ENCODE results near the gene APOBEC3G.
"Not testable (repeated sequence)": the region's sequence is repeated elsewhere in the genome, so short reads cannot be mapped to it uniquely, and the experiment has no call there.

The APOBEC3G gene

DNA sequence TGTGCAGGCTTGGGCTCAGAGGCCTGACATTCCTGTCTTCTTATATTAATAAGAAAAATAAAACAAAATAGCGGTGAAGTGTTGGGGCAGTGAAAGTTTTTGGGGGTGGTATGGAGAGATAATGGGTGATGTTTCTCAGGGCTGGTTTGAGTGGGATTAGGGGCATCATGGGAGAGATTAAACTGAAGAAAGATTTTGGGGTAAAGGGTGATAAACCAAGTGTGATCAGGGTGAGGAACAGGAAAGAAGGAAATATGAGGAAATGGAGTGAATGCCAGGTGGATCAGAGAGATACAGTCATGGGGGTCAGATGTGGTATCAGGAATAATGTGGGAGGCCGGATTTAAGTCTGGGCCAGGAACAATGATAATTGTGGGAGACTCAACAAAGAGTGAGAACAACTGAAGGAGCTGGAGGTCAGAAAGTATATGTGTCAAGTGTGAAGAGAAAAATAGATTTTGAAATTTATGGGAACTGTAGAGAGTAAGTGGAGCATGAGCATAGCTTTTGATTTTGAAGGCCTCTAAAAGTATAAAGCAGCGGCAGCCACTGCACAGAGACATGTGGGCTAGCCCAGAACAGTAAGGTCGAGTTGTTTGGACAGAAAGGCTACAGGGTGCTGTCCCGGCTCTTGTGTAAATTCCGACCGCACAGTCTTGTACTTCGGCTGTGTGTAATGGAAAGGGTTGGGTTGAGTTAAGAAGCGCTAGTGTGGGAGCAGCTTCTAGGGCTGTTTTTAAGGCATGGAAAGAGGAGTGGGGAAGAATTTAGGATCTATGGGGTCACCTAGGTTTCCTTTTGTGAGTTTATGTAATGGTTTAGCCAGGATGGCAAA lies 10.4 kb upstream of the APOBEC3G start:
- DNase-seq (ENCODE audit: low read depth in 2 of 2, low spot score in 1 of 2) = not testable (repeated sequence)

DNA sequence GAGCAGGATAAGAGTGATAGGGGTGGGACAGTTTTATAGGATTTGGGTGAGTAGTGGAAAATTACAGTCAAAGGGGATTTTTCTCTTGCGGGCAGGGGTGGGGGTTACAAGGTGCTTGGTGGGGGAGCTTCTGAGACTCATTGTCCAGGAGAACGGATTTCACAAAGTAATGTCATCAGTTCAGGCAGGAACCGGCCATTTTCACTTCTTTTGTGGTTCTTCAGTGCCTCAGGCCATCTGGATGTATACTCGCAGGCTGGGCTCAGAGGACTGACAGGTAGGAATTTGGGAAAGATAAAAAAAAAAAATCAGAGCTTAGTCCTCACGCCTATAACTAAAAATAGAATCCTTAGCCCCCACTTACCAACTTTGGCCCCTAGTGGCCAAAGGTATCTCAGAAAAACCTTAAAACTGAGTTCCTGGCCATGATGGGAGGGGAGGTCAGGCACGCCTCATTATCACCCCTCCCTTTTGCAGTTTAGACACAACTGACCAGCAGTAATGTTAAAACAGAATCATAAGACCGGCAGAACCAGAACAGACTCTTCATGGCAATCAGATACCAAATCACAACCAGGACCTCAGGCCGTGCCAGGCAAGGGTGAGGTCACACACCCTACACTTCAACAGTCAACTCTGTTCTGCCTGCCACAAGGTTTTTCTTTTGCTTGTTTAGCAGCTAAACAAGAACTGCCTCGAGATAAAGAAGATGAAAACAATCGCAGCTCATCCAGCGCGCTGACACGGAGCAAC lies 8.9 kb upstream of the APOBEC3G start:
- no peak for DNase-seq (ENCODE audit: low read depth in 2 of 2, low spot score in 1 of 2)

DNA sequence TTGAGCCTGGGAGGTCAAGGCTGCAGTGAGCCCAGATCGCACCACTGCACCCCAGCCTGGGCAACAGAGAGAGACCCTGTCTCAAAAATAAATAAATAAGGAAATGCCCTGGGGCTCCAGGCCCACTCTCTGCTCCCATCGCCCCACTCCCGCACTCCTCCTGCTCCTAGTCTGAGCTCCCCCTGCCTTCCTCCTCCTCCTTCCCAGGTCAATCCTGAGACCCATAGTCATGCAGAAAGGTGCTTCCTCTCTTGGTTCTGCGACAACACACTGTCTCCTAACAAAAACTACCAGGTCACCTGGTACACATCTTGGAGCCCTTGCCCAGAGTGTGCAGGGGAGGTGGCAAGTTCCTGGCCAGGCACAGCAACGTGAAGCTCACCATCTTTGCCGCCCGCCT lies 6.9 kb upstream of the APOBEC3G start:
- DNase-seq (ENCODE audit: low read depth in 2 of 2, low spot score in 1 of 2) = no peak

DNA sequence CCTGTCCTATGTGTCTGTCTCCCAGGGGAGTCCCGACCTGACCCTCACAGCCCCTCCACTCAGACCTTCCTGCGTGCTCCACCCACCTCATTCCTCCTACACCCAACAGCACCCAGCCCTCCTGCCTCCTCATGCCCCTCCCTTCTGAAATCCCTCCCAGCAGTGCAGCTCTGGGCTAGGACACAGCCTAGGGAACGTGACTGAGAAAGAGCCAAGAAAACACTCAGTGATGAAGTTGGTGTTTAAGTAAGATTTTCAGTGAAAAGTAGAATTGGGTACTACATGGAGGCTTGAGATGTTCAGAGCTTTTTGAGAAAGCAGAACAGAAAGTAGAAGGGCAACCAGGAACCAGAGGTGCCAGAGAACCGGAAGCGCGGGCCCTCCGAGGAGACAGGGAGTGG lies 4.5 kb upstream of the APOBEC3G start:
- DNase-seq (ENCODE audit: low read depth in 2 of 2, low spot score in 1 of 2) = not testable (repeated sequence)

DNA sequence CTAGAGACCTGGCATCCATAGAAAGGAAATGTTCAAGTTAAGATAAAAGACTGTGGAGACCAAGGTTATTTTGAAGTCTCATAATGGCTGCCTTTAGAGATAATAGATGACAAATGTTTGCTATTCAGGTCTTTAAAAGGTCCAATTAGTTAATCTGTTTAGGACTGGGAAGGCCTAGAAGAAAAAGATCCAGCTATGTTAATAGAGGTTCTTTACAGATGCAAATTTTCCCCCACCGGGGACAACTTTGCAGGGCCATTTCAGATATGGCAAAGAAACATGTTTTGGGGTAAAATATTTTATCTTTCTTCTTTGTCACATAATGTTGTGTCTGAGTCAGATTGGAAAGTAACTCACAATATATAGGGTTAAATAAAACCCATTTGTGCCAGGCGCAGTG lies 3.1 kb upstream of the APOBEC3G start:
- DNase-seq (ENCODE audit: low read depth in 2 of 2, low spot score in 1 of 2) = no peak

DNA sequence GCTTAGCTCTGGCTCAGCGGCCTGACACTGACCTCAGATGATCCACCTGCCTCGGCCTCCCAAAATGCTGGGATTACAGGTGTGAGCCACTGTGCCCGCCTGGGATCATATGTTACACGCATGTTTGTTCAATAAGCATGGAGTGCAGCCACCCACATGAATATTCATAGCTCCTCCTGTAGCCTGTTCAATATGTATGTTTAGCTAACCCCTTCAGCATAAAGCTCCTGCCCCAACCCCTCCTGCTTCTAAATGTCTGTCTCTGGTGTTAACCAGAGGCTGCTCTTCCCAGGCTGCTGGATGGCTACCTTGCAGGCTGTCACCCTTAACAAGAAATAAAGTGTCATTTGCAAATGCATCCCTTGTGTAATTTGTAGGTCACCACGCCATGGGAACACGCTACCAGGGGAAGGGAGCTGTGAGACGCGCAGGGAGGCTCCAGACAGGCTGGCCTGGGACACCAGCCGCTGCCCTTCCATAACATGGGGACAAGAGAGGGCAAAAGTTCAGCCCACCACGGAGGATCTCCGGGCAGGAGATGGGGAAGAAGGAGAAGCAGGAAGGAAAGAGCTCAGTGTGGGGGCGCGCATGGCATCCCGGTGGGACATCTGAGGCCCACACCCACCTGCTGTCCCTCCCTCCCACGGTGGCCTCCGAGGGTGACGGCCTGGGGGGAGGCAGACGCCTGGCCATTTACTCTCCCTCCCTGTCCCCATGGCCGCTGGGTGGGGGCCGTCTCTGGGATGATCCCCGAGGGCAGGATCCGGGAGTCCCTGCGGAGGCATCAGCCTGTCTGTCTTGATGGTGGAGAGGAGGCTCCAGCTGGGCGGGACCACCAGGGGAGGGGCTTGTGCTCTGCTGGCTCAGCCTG lies 685 bp upstream of the APOBEC3G start:
- not testable (repeated sequence) for DNase-seq (ENCODE audit: low read depth in 2 of 2, low spot score in 1 of 2)

DNA sequence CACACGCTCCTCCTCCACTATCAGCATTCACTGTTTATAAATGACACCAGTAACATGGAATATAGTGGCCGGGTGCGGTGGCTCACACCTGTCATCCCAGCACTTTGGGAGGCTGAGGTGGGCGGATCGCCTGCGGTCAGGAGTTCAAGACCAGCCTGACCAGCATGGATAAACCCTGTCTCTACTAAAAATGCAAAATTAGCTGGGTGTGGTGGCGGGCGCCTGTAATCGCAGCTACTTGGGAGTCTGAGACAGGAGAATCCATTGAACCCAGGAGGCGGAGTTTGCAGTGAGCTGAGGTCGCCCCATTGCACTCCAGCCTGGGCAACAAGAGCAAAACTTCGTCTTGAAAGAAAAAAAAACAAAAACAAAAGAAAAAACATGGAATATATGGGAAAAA lies 837 bp downstream of the APOBEC3G start:
- DNase-seq (ENCODE audit: low read depth in 2 of 2, low spot score in 1 of 2) = not testable (repeated sequence)

DNA sequence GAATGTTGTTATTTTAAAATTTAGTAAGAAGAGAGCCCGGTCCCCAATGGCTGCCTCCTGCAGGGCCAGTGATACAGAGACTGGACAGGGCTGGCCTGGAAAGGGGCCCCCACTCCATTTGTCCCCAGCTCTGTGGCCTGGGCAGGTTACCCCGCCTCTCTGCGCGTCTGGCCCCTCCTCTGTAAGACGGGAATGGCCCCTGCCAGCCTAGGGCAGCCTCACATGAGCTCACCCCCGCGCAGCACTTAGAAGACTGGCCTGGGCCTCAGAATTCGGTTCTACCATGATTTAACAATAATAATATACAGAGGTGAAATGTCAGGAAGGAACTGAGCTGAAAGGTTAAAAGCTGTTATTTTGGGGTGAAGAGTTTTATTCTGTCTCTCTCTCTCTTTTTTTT lies 1.3 kb downstream of the APOBEC3G start:
- DNase-seq (ENCODE audit: low read depth in 2 of 2, low spot score in 1 of 2) = no peak

DNA sequence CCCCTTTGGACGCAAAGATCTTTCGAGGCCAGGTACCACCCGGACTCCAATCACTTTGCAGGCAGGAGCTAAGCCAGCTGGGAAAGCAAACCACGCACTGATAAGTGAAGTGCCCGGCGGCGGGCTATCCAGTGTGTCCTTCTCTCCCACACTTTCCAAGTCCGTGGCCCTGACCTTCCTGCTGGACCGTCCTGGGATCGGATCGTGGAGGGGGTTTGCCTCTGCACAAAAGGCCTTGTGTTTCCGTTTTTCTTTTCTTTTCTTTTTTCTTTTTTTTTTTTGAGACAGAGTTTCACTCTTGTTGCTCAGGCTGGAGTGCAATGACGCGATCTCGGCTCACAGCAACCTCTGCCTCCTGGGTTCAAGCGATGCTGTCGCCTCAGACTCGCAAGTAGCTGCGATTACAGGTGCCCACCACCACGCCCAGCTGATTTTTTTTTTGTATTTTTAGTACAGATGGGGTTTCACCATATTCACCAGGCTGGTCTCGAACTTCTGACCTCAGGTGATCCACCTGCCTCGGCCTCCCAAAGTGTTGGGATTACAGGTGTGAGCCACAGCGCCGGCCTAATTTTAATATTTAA lies 2.1 kb downstream of the APOBEC3G start:
- DNase-seq (ENCODE audit: low read depth in 2 of 2, low spot score in 1 of 2) = not testable (repeated sequence)

DNA sequence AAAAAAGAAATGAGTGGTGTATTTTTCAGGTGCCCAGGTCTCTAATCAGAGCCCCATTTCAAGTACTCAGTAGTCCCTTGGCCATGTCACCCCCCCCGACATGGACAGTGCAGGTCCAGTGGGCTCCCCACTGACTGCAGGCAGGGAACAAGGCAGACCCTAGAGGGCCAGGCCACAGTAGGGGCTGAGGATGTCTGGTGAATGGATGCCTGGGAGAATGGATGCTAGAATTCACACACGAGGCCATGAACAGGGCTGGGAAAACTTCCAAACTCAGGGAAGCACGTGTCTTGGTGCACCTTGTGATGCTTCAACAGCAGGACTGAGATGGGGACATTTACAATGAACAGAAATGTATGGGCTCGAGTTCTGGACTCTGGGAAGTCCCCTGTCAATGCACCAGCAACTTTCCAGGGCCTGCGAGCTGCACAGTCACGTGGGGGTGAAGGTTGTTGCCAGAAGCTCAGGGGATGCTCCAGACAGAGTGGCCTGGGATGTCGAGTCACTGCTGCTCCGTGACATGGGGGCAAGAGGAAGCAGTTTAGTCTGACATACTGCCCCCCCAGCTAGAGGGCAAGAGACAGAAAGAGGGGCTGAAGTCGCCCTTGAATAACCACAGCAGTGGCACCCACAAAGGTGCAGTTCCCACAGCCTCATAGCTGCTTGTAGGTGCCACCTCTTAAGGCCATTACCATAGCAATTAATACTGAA lies 3.1 kb downstream of the APOBEC3G start:
- DNase-seq (ENCODE audit: low read depth in 2 of 2, low spot score in 1 of 2) = no peak

DNA sequence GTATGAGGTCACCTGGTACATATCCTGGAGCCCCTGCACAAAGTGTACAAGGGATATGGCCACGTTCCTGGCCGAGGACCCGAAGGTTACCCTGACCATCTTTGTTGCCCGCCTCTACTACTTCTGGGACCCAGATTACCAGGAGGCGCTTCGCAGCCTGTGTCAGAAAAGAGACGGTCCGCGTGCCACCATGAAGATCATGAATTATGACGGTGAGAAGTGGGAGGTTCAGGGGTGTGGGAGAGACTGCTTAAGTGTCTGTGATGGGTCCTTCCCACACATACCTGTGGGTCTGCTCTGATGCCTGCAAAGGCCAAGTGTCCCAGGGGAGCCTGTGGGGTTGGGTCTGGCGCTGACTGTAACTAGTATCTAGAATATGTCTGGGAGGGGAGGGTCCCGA lies 3.9 kb downstream of the APOBEC3G start:
- DNase-seq (ENCODE audit: low read depth in 2 of 2, low spot score in 1 of 2) = no peak

DNA sequence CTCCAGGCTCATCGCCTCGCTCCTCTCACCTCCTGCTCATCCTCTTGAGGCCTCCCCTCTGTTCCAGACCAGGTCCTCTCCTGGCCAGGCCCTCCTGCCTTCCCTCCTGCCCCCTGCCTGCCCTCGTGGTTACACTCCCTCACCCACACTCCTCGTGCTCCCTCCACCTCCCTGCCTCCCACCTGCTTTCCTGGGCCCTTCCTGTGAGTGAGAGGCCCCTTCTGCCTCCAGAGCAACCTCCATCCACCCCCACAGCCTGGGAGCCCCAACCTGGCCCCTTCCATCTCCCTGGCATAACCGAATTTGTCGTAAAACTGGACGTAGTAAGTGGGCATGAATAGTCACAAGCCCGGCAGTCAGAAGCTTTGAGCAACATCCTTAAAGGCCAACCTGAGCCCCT lies 4.5 kb downstream of the APOBEC3G start:
- DNase-seq (ENCODE audit: low read depth in 2 of 2, low spot score in 1 of 2) = no peak

DNA sequence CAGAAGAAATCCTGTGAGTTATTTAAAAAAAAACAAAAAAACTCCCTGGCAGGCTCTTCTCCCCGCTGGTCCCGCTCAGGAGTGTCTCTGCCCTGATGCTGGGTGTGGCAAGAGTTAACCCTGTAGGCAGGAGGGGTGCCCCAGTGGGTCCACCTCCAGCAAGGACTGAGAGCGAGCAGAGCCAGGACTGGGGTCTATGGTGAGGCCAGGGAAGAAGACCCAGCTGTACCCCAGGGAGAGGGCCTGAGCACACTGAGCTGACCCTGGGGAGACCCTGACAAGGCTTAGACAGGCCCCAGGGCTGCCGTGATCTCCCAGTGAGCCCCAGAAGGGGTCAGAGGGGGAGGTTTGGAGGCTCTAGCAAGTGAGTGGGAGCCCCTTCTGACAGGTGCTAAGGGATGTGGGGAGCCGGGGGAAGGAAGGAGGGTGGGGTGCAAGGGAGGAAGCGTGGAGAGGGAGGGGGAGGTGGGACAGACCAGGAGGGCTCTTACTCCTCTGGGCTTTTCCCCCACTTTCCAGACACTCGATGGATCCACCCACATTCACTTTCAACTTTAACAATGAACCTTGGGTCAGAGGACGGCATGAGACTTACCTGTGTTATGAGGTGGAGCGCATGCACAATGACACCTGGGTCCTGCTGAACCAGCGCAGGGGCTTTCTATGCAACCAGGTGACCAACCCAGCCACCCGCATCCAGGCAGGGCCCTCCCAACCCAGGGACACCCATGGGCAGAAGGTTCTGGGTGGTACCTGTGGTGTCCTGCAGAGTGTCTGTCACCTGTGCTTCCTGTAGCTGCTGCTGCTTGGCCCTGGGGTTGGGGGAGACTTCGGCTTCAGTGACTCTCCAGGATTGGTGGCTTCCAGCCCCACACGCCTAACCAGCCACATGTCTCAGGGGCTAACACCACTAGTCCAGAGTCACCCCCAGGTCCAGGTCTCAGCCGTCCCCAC lies 6.4 kb downstream of the APOBEC3G start:
- DNase-seq (ENCODE audit: low read depth in 2 of 2, low spot score in 1 of 2) = no peak

DNA sequence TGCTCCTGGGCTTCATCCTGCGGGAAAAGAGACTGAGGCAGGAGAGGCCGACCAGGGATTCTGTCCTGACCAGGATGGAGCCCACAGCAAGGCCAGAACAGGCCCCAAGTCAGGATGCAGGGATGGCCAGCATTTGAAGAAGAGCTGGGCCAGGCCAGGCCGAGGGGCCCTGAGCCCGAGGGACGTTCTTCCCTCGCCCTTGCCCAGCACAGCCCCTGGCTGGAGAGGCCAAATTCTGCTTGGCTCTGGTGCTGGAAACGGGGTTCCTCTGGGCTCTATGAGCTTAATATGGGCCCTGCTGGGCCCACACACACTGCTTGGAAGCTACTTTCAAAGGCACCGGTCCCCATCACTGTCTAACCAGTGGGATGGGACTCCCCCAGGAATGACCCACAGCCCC lies 7.6 kb downstream of the APOBEC3G start:
- no peak for DNase-seq (ENCODE audit: low read depth in 2 of 2, low spot score in 1 of 2)

DNA sequence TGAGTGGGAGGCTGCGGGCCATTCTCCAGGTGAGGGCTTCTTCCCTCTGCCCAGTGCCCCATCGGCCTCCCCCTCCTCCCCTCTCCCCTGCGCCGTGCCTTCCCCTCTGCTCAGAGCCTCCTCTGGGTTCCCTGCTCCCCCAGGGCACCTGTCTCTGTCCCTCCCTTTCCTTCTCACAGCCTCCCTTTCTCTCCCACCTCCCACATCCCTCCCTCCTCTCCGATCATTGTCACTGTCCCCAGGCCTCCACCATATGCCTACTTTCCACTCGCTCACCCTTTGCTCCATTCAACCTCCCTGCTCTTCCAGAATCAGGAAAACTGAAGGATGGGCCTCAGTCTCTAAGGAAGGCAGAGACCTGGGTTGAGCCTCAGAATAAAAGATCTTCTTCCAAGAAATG lies 10.0 kb downstream of the APOBEC3G start:
- DNase-seq (ENCODE audit: low read depth in 2 of 2, low spot score in 1 of 2) = no peak

DNA sequence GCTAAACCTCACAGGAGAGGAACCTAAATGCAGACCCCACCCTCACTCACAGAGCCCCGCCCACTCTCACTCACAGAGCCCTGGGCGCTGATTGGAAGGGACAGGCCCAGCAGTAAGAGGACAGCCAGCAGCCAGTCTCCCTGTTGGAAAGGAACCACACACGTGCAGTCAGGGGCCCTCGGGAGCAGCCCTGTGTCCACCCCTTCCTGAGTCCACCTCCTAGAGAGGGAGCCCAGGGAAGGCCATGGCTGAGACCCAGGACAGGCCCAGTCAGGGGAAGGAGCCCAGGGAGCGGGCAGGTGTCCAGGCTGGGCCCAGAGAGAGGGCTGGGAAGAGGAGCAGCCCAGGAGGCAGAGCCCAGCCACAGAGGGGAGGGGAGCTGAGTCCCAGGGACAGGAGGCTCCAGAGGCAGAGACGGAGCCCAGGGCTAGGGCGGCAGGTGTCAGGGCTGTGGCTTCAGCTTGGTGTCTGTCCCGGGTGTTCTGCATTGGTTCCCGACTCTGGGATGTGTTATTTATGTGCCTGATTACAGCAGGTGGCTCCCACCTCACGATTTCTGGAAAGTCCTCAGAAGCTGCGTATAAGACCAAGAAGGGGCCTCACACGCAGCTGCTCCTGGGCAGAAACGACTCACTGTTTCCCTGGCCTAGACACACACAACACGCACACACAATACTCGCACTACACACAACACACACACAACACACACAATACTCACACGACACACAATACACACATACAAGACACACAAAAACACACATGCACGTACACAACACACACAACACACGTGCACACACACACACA lies 11.0 kb downstream of the APOBEC3G start:
- no peak for DNase-seq (ENCODE audit: low read depth in 2 of 2, low spot score in 1 of 2)

DNA sequence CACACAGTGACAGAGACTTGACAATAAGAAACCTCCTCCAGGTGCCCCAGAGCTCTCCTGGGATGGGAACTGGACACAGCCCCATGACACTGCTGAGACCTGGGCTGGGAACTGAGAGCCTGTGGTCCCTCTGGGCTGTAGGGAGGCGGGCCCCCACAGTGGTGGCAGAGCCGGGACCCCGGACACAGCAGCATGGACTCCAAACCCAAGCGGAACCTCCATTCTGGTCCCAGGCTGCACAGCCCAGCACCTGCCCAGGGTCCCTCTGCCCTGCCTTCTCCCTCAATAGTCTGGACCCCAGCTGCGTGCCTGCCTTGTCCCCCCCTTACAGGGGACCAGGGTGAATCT lies 11.6 kb downstream of the APOBEC3G start:
- DNase-seq (ENCODE audit: low read depth in 2 of 2, low spot score in 1 of 2) = no peak

DNA sequence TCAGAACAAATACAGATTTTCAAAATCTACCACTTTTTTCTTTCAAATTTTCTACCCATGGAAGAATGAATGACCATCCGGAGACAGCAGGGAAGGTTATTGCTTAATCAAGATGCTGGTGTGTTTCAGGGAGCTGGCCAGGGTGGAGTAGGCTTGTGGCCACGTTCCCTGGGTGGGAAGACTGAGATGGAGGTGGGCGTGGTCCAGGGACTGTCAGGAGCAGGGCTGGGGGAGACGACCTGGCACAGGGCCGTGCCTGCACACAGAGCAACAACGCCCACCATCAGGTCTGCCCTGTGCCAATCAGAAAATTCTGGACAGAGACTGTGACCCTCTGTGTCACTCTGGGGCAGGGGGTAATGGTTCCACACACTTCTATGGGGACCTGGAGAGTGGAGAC lies 12.9 kb downstream of the APOBEC3G start:
- no peak for DNase-seq (ENCODE audit: low read depth in 2 of 2, low spot score in 1 of 2)
